ENCODE results near the gene PTPN23. TPM values are rescaled to one million over a fixed set of nuclear protein-coding genes. Genes with fewer than 3 reads are reported as not detected.

Gene PTPN23
- total and polyA plus RNA-seq, 9 of the 15 experiments (the other 6 are each of a cell fraction or from before 2014, with no cell fraction given) = 0.41 to 58.7 (median 7.2) TPM

- TF ChIP-seq, protein P1, sequence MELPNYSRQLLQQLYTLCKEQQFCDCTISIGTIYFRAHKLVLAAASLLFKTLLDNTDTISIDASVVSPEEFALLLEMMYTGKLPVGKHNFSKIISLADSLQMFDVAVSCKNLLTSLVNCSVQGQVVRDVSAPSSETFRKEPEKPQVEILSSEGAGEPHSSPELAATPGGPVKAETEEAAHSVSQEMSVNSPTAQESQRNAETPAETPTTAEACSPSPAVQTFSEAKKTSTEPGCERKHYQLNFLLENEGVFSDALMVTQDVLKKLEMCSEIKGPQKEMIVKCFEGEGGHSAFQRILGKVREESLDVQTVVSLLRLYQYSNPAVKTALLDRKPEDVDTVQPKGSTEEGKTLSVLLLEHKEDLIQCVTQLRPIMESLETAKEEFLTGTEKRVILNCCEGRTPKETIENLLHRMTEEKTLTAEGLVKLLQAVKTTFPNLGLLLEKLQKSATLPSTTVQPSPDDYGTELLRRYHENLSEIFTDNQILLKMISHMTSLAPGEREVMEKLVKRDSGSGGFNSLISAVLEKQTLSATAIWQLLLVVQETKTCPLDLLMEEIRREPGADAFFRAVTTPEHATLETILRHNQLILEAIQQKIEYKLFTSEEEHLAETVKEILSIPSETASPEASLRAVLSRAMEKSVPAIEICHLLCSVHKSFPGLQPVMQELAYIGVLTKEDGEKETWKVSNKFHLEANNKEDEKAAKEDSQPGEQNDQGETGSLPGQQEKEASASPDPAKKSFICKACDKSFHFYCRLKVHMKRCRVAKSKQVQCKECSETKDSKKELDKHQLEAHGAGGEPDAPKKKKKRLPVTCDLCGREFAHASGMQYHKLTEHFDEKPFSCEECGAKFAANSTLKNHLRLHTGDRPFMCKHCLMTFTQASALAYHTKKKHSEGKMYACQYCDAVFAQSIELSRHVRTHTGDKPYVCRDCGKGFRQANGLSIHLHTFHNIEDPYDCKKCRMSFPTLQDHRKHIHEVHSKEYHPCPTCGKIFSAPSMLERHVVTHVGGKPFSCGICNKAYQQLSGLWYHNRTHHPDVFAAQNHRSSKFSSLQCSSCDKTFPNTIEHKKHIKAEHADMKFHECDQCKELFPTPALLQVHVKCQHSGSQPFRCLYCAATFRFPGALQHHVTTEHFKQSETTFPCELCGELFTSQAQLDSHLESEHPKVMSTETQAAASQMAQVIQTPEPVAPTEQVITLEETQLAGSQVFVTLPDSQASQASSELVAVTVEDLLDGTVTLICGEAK (IDR thresholded peaks at IDR 0.05) = no peak
- TF ChIP-seq, protein P1 (CRISPR knock-in tag; IDR thresholded peaks at IDR 0.05) = 0 out of 2 replicates have a peak, but pooled peaks have one; percentile 17
- TF ChIP-seq NCOA2 (IDR thresholded peaks at IDR 0.05; ENCODE audit: partially characterized antibody in 2 of 2) (no peak), ZNF24 (IDR thresholded peaks at IDR 0.05) (no peak), SAFB2 (IDR thresholded peaks at IDR 0.05; ENCODE audit: borderline replicate concordance, low read depth, low read length, severe bottlenecking) (no peak), ZNF12 (CRISPR knock-in tag; IDR thresholded peaks at IDR 0.05) (no peak), ZNF764 (CRISPR knock-in tag; IDR thresholded peaks at IDR 0.05; ENCODE audit: low read depth) (no peak), BRF1 (IDR thresholded peaks at IDR 0.05; ENCODE audit: borderline replicate concordance, extremely low read depth, insufficient read length) (no peak), POLR2G (IDR thresholded peaks at IDR 0.05; ENCODE audit: low read depth, low read length) (0 out of 2 replicates have a peak, but pooled peaks have one; percentile 30)
Measured at GRCh38 chr3:47404431-47404876, 23.6 kb downstream of the PTPN23 start (continued).
